NCI-H748 (cell line): ENCODE measurements around the gene ZMYND10.

Source experiments
- DNase-seq: peaks from one replicate; lab custom pipeline; 2025; ENCODE audit not compliant: unreplicated experiment; lab: John Stamatoyannopoulos, UW

ZMYND10 gene

GRCh38 chr3:50327129-50327528 lies 18.4 kb downstream of the ZMYND10 start:
- DNase-seq = no peak

- DNase-seq = no peak
Observed at GRCh38 chr3:50326182-50326541, 19.4 kb downstream of the ZMYND10 start.

- no peak for DNase-seq
Observed at GRCh38 chr3:50325497-50326181, 19.9 kb downstream of the ZMYND10 start.

- DNase-seq = no peak
Observed at GRCh38 chr3:50325113-50325480, 20.4 kb downstream of the ZMYND10 start.

- peak; percentile 67 for DNase-seq
Observed at GRCh38 chr3:50324351-50325112, 21.0 kb downstream of the ZMYND10 start.

GRCh38 chr3:50323614-50324199 lies 21.8 kb downstream of the ZMYND10 start:
- DNase-seq = no peak

GRCh38 chr3:50323092-50323600 lies 22.4 kb downstream of the ZMYND10 start:
- no peak for DNase-seq

GRCh38 chr3:50322386-50323091 lies 23.0 kb downstream of the ZMYND10 start, which contains the start of gene HYAL2:
Gene HYAL2, minus strand, starts transcription at chr3:50322745. Its CDS starts 2,256 bp downstream, at chr3:50320489.
- no peak for DNase-seq

GRCh38 chr3:50322115-50322385 lies 23.5 kb downstream of the ZMYND10 start:
- DNase-seq = no peak

- peak; percentile 86 for DNase-seq
Observed at GRCh38 chr3:50321336-50322114, 24.0 kb downstream of the ZMYND10 start.

- DNase-seq = peak; percentile 76
Observed at GRCh38 chr3:50320853-50321335, 24.6 kb downstream of the ZMYND10 start.

GRCh38 chr3:50319894-50320625 lies 25.5 kb downstream of the ZMYND10 start:
- DNase-seq = no peak

GRCh38 chr3:50319181-50319893 lies 26.2 kb downstream of the ZMYND10 start:
- no peak for DNase-seq

- DNase-seq = no peak
Observed at GRCh38 chr3:50318615-50319014, 26.9 kb downstream of the ZMYND10 start.

- no peak for DNase-seq
Observed at GRCh38 chr3:50318163-50318562, 27.4 kb downstream of the ZMYND10 start.

- DNase-seq = no peak
Observed at GRCh38 chr3:50317300-50317699, 28.2 kb downstream of the ZMYND10 start.

- DNase-seq = no peak
Observed at GRCh38 chr3:50316657-50317242, 28.8 kb downstream of the ZMYND10 start.

GRCh38 chr3:50314816-50315215 lies 30.7 kb downstream of the ZMYND10 start:
- no peak for DNase-seq

- DNase-seq = no peak
Observed at GRCh38 chr3:50314342-50314741, 31.2 kb downstream of the ZMYND10 start.
